Astrocyte (in vitro differentiated cells and primary cell): ENCODE data around the gene MGAT5.

Source experiments
- CTCF ChIP-seq: IDR thresholded peaks from 2 replicates; pipeline ENCODE4 v1.5.1; 2011; ENCODE audit warnings: low read depth, mild to moderate bottlenecking, inconsistent platforms, low read length, moderate library complexity; ENCODE audit not compliant: insufficient read depth
- EZH2 ChIP-seq: IDR thresholded peaks from 2 replicates; pipeline ENCODE4 v1.6.1; 2012; ENCODE audit warnings: mild to moderate bottlenecking, low read length, inconsistent platforms; ENCODE audit not compliant: insufficient read depth

- TF ChIP-seq CTCF = no peak
- no peak for TF ChIP-seq EZH2
Observed at GRCh38 chr2:134206031-134206430, 47.8 kb upstream of the MGAT5 start.
